GM18520 (cell line): ENCODE measurements around the gene RIN1.
A peak's percentile ranks its signal among the peaks of the same experiment; 100 is the strongest.

Source experiments
- ATAC-seq: cut with Tn5 transposase; IDR thresholded peaks from one replicate; pipeline ENCODE4 v1.9.1; 2021; ENCODE audit not compliant: unreplicated experiment

Gene RIN1

DNA sequence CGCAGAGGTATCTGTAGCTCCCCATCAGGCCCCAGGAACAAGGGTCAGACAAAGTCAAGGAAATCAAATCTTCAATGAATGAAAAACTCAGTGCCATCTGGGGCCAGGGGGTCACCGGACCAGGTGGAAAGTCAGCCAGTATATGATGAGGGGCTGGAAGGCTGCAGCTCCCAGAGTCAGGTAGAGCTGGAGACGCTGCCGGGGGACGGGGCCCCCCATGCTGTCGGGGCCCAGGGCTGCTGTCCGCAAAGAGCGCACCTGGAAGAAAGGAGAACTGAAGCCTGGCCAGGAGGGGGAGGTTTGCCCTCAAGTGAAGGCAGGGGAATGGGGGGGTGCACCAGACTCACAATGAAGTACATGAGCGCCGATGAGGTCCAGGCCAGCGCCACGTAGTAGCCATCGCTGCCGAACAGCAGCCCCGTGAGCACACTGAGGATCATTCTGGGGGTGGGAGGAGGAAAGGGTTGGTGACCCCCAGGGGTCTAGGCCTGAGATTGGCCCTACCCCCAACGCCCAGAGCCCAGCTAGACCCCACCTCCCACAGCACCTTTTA lies 51.6 kb downstream of the RIN1 start:
- ATAC-seq = no peak

- ATAC-seq = no peak
Measured at GRCh38 chr11:66283461-66284105, 52.7 kb downstream of the RIN1 start.

- ATAC-seq = peak; percentile 83
Measured at GRCh38 chr11:66282468-66283455, 53.5 kb downstream of the RIN1 start.
